ENCODE data around the gene PLCB2. TPM values are rescaled to one million over a fixed set of nuclear protein-coding genes. Genes with fewer than 3 reads are reported as not detected.

The PLCB2 gene
- total RNA-seq, 1 experiment from 2014 or later = 7.4 TPM

DNA sequence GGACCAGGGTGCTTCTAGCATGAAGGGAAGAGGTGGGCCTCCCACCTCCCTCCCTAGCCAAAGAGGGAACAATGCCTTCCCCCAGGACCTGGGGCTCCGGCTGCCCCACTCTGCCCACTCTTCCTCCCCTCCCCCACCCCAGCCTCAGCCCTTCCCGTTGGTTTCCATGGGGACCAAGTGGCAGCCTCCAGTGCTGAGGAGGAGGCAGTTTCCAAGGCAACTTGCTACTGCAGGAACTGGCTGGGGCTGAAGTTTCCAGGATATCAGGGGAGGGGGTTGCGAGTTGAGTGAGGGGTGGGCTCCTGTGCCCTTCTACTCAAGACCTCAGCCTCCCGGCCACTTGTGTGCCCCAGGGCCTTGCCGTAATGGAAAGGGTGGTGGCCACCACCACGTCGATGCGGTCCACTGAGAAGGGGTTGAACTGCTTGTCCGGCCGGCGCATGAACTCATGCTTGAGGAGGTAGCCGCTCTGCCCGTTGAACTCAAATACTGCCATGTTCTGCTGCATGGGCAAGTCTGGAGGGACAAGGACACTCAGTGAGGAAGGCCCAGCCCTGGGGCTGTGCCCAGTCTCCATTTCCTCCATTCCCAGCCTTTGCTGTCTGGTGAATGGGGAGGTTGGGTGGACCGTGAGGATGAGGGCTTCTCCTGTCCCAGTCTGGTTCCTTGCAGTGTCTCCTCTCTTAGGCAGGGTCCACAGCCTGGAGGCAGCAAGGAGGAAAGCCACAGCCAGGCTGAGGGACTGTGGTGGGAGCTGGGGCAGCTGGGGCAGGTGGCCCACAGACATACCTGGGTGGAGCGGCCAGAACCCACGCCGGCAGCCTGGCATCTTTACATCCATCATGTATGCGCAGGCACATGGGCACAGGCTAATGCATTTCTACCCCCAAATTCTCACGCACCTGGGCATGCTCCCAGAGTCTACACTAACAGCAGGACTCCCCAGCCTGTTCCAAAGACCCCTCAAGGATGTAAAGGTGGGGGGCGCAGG, 13.5 kb downstream of the PLCB2 start:
- no CpG with 5 or more reads among the region's 20 CpGs for WGBS (ENCODE audit: extremely low coverage, insufficient read length, low lambda C conversion rate)
- no peaks in the 10 kb centered on the region for H3K9me3 ChIP-seq (ENCODE audit: control insufficient read depth, low read depth, low read length)
- H2BK12ac ChIP-seq (ENCODE audit: insufficient read length, low read depth, low read length) = no peak overlapping the region
- H3K27me3 ChIP-seq (ENCODE audit: insufficient read depth, low read length) = peaks cover 13% of the 10 kb centered on the region; the same call in 1 of the 2 replicates
- H3T11ph ChIP-seq (ENCODE audit: low read length) = no peak overlapping the region
- H3K14ac ChIP-seq (ENCODE audit: insufficient read depth, low read length) = no peak overlapping the region
- Mint-ChIP-seq H3K9me3 (peaks cover under 1% of the 10 kb centered on the region in 2 experiments; a peak in 3 of 5 replicates), H3K4me1 (peaks cover 14 to 33% of the 10 kb centered on the region in 2 experiments), H3K4me3 (no peak overlapping the region; a peak in 1 of 5 replicates), H3K27ac (no peak overlapping the region), H3K27me3 (ENCODE audit: low read depth) (peaks cover 79% of the 10 kb centered on the region), H3K36me3 (ENCODE audit: insufficient read depth in 1 of 3, low read depth in 3 of 3) (peaks cover 0 to 2% (median under 1%) of the 10 kb centered on the region in 3 experiments; a peak in 4 of 7 replicates)
- H4K91ac ChIP-seq (ENCODE audit: insufficient read length, low read depth, low read length) = no peak overlapping the region
- TF ChIP-seq, protein P1, sequence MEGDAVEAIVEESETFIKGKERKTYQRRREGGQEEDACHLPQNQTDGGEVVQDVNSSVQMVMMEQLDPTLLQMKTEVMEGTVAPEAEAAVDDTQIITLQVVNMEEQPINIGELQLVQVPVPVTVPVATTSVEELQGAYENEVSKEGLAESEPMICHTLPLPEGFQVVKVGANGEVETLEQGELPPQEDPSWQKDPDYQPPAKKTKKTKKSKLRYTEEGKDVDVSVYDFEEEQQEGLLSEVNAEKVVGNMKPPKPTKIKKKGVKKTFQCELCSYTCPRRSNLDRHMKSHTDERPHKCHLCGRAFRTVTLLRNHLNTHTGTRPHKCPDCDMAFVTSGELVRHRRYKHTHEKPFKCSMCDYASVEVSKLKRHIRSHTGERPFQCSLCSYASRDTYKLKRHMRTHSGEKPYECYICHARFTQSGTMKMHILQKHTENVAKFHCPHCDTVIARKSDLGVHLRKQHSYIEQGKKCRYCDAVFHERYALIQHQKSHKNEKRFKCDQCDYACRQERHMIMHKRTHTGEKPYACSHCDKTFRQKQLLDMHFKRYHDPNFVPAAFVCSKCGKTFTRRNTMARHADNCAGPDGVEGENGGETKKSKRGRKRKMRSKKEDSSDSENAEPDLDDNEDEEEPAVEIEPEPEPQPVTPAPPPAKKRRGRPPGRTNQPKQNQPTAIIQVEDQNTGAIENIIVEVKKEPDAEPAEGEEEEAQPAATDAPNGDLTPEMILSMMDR (conservative IDR thresholded peaks at IDR 0.05) = no peak
- H2AFZ ChIP-seq (ENCODE audit: low read length) = no peak overlapping the region
- H3K9ac ChIP-seq (ENCODE audit: extremely low read depth, insufficient read length, low read length) = no peak overlapping the region
- no peaks in the 10 kb centered on the region for H4K20me1 ChIP-seq (ENCODE audit: control insufficient read depth, insufficient read depth, insufficient read length)
- no peak for DNase-seq
- H3K79me2 ChIP-seq (ENCODE audit: insufficient read depth, low read length) = no peaks in the 10 kb centered on the region
- H2BK20ac ChIP-seq (ENCODE audit: low read depth, low read length, poor library complexity, severe bottlenecking) = no peak overlapping the region
- no peak overlapping the region for H3K27ac ChIP-seq (ENCODE audit: insufficient read length, low read depth, low read length)
- no peak overlapping the region for H3K56ac ChIP-seq (ENCODE audit: insufficient read length, low read depth, low read length)
- no peak overlapping the region for H3K4me2 ChIP-seq (ENCODE audit: insufficient read depth, insufficient read length, low read length)
- no peak overlapping the region for H4K8ac ChIP-seq (replicated peaks; ENCODE audit: insufficient read length, low read depth, low read length)
- H3K23me2 ChIP-seq (ENCODE audit: insufficient read length, low read depth, low read length, poor library complexity, severe bottlenecking) = peaks cover 8% of the 10 kb centered on the region
- no peak overlapping the region for H2BK15ac ChIP-seq (ENCODE audit: low read depth, low read length)
- no peak overlapping the region for H3K23ac ChIP-seq (ENCODE audit: insufficient read length, low read depth, low read length)
- H4K5ac ChIP-seq (ENCODE audit: insufficient read length, low read depth, low read length) = no peak overlapping the region
- H2BK5ac ChIP-seq (ENCODE audit: insufficient read length, low read length) = no peak overlapping the region
- H3K79me1 ChIP-seq (ENCODE audit: insufficient read depth, low read depth, low read length, poor library complexity, severe bottlenecking) = no peaks in the 10 kb centered on the region
- H2AK5ac ChIP-seq (ENCODE audit: insufficient read length, low read length) = no peak overlapping the region
- no peak overlapping the region for H3K18ac ChIP-seq (ENCODE audit: insufficient read length, low read depth, low read length)
- H3K4me1 ChIP-seq (ENCODE audit: insufficient read depth, low read length) = peaks cover 3% of the 10 kb centered on the region
- H2BK120ac ChIP-seq (ENCODE audit: low read depth, low read length, poor library complexity, severe bottlenecking) = no peak overlapping the region
- no peak overlapping the region for H3K4ac ChIP-seq (ENCODE audit: low read depth, low read length)

Data from H9 (cell line).